Stimulated activated CD4-positive, alpha-beta T cell treated with anti-CD3 and anti-CD28 coated beads, TNF-alpha, amount 100 ng/mL, for 4 hours (primary cell): Measurements from ENCODE around the gene KLHL40.
"Not testable (repeated sequence)": the region's sequence is repeated elsewhere in the genome, so short reads cannot be mapped to it uniquely, and the experiment has no call there.

Experiments
- DNase-seq, 3 experiments: peaks; one replicate each; pipeline ENCODE4 v3.0.0-alpha.2; 2020; ENCODE audit warnings: low read depth in 3 of 3

The KLHL40 gene

DNA sequence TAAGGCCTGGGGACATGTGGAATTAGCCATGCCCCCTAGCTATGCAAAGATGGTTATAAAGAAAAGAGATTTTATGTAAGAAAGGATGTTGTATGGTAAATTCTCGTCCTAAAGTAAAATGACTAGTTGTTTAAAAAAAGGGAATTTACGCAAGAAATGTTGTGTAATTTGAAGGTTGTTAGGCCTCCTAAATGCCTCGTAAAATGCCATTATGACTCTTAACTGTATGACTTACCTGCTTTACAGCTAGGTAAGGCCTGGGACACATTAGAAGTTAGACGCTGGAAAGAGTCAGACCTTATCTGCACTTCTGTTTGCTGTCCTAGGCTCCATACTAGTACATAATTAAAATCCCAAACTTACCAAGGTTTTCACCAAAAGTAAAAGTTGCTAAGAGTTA lies 34.8 kb downstream of the KLHL40 start:
- no peak for DNase-seq

DNA sequence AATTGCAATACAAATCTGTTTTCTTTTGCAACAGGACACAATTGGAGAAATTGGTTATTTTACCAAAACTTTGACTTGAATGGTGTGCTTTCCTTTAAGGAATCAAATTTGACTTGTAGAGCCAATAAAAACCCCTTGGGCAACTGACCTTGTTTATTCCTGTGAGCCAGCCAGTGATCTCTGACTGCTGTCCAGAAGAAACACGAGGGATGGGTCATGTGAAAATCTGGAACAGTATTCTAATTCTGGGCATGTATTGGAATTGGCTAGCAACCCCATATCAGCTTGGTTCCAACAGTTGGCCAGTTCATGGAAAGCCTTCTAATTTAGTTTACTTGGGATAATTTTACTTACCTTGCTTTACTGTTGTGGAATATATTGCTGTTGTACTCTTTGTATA lies 36.4 kb downstream of the KLHL40 start:
- no peak for DNase-seq

DNA sequence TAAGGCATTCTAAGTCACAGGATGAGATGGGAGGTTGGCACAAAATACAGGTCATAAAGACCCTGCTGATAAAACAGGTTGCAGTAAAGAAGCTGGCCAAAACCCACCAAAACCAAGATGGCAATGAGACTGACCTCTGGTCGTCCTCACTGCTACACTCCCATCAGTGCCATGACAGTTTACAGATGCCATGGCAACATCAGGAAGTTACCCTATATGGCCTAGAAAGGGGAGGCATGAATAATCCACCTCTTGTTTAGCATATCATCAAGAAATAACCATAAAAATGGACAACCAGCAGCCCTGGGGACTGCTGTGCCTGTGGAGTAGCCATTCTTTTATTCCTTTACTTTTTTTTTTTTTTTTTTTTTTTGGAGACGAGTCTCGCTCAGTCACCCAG lies 37.1 kb downstream of the KLHL40 start:
- not testable (repeated sequence) for DNase-seq

DNA sequence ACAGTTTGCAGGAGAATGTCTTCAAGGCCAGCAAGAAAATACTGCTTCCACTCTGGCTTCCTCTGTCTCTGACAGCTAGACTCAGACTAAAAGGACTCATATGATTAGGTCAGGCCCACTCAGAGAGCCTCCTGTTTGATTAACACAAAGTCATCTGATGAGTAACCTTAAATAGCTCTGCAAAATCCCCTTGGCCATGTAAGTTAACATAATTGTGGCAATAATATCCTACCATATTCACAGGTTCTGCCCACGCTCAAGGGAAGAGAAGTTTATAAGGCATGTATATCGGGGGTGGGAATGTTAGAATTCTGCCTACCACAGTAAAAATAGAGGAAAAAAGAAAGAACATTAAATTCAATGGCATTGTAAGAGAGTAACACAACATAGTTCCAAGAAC lies 37.9 kb downstream of the KLHL40 start:
- no peak for DNase-seq

DNA sequence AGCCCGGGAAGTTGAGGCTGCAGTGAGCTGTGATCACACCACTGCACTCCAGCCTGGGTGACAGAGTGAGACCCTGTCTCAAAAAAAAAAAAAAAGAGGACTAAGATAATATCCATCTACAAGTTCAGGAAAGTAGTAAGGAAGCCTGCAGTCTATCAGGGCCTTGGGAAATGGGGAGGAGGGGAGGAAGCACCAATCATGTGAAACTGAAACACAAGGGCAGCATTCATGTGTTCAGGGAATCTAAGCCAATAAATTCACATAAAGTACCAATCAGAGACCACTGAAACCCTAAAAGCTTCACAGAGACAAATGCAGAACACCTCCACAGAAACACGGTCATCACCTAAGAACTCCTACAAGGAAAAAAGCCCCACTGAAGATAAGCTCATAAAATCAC lies 40.1 kb downstream of the KLHL40 start:
- no peak for DNase-seq

DNA sequence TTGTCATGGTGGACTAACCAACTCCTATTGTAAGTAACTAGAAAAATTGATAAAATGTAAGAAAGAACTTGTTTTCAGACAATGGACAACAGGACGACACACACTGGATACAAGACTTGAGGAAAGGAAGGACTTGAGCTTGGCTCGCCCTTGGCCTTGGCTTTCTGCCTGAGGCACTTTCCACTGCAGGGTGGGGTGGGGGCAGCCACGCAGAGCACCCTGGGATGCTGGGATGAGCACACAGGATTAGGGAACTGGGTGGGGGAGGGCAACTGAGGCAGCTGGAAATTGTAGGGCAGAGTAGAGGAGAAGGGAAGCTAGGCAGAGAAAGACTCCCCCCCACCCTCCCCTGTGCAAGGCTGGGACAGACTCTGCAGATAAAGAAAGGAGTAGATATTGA lies 42.7 kb downstream of the KLHL40 start:
- DNase-seq: no peak

DNA sequence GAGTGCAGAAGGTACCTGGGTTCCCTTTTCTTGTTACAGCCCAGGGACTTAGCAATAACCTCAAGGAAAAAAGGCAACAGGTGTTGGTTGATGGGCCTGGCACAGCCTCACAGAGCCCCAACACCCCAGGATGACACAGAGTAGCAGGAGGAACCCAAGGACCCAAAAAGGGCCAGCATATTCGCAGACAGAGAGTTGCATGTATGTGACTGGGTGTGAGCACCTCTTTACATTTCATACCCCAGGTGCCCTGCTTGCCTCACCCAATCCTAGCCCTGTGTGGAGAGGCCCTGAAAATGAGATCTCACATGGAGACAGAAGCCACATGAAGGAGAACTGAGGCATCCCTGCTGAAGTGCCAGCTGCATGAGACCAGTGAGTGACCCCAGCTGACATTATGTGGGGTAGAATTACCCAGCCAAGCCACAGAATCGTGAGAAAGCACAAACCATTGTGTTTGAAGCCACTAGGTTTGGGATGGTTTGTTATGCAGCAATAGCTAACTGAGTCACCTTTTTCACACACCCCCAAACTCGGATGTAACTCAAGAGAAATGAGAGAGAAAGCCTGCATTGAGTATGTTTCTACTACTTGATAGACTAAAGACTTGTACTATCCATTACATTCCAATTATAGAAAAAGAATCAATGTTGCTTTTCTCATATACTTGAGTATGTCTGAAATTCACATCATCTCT lies 43.5 kb downstream of the KLHL40 start:
- no peak for DNase-seq

DNA sequence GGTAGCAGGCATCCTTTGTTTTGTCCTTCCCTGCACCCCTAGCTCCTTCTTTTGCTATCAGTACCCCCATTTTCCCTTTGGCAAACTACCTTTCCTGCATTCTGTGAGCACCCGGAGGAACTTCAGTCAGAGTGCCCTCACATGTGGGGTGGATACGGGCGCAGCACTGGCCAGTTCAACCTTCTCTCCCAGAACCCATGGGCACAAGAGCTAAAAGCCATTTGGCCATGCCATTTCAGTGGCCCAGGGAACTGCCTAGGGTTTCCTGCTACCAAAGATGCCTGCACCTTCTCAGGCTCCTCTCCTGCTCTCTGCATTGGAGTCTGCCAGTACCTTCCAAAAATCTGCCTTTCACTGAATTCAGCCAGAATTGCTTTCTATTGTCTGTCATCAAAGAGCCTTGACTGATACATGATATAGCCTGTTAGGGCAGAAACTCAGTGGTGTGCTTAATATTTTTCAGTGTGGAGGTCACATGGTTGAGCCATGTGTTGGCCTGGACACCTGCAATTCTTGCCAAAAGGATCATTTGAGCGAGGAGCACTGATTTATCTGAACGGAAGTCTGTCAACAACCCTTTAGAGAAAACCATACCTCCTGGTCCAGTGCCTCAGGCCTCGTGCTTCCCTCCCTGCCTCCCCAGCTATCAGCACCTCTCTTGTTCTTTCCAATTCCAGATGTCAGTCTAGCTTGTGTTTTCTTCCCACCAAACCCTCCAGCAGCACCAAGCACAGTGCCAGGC lies 44.2 kb downstream of the KLHL40 start:
- no peak for DNase-seq

DNA sequence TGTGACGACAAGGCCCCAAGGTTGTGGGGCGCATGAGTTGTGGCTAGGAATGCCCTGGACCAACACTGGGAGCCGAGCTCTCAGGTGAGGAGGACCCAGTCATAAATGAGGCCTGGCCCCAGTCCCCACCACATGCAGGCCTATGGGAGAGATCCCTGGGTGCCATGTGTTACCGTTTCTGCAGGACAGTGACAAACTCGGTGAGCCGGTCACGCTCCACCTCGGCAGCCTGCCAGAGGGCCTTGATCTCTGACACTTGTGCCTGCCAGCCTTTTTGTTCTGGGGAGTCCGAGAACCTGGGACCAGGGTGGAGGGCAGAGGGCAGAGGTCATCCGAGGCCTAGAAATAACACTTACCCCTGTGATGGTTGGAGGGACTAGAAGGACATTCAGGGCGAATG lies 45.0 kb downstream of the KLHL40 start:
- no peak for DNase-seq

DNA sequence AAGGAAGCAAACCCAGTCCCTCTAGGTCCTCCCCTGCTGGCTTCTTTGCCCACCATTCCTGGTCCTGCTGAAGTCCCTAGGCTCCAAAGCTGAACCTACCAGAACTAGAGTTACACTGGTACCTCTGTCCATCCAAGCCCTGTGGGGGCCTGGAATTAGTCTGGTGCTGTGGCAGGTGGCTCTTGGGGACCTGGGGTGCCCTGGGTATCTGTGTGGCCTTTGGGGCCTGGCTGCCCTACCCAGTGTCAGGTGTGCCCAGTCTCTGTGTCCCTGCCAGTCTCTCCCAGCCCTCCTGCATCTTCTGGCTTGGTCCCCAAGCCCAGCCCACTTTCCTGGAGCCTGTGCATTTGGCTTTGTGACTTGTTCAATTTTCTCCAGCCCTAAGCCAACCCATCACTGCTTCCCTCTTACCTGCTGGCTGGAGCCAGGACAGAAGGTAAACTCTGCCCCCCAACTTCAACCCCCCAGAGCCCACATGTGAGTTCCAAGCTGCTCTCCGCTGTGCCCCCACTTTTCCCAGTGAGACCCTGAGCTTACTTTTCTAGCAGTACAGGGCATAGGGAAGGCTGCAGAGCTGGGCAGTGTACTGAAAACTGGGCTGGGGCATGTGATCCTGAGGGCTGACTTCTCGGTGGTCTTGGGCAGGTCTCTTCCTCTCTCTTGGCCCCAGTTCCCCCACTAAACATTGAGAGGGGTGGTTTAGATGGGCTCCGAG lies 45.5 kb downstream of the KLHL40 start:
- DNase-seq: no peak

DNA sequence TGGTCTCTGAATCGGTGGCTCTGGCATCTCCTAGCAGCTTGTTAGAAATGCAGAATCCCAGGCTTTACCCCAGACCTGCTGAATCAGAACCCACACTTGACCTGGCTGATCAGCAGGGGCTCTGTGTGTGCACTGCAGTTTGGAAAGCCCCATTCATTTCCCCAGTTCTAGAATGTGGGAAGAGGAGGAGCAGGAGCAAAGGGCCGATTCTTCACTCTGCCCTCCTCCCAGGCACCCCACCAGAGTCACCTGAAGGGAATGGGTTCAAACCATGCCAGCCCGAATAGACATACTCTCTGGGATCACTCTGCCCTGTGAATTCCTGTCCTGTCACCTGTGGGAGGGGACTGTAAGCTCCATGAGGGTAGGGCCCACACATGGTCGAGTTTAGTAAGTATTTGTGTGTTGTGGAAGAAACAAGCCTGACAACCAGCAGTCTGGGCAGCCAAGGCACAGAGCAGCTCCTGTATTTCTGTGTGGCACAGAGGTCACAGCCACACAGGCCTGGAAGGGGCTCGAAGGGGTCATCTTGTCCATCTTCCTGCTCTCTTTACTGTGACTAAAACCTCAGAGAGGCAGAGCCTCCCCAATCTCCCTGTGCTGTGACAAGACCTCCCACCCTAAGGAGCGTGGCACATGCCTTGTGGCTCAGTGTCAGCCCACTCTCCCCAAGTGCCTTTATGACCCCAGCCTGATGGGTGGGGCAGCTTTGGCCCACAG lies 46.3 kb downstream of the KLHL40 start:
- no peak for DNase-seq

DNA sequence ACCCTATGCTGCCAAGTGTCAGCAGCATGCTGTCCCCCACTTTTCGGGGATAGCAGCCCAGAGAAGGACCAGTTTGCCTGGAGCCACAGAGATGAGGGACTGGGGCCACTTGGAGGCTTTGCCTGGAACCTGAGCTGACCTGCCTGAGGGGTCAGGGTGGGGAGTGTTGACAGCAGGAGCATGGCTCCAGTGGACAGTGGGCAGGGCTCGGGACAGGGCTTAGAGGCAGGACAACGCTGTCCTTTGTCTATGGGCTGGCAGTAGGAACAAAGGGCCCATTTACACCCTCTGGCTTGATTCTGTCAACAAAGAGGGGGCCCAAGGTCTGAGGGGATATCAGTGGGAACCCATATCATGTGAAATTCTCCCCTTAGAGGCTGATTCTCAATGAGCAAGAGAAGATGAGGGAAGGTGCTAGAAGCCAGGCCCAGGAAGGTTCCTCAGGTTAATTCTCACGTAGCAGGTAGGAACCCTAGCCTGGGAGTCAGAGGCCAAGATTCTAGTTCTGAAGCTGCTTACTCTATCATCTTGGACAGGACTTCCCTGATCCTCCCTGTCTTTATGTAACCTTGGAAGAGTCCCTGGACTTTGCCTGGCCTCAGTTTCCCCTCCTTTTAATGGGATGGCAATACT lies 47.0 kb downstream of the KLHL40 start:
- DNase-seq: no peak

DNA sequence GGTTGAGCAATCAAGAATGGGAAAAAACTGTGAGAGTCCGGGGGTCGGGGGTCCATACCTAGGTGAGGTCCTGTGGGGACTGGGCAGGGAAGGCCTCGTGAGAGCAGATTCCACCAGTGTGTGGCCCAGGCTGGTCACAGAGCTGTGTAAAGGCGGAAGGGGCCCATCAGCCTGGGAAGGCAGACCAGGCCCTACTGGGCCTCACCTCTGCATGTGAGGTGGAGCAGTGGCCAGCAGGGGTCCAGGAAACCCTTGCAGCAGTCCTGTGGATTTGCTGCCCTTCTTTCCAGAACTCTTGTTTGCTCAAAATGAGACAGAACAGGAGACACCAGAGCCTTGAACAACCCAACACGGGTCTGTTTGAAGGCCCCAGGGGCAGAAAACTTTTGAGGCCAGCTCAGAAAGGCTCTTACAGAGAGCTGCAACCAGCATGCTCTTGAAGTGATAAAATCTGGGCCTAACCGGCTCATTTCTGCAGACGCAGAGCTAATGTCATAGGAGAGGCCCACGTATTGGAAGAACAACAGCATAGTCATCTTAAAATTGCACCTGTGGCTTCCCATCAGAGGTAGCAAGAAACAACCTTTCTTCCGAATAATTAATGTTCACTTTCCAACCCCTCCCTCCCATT lies 47.6 kb downstream of the KLHL40 start:
- DNase-seq: no peak

DNA sequence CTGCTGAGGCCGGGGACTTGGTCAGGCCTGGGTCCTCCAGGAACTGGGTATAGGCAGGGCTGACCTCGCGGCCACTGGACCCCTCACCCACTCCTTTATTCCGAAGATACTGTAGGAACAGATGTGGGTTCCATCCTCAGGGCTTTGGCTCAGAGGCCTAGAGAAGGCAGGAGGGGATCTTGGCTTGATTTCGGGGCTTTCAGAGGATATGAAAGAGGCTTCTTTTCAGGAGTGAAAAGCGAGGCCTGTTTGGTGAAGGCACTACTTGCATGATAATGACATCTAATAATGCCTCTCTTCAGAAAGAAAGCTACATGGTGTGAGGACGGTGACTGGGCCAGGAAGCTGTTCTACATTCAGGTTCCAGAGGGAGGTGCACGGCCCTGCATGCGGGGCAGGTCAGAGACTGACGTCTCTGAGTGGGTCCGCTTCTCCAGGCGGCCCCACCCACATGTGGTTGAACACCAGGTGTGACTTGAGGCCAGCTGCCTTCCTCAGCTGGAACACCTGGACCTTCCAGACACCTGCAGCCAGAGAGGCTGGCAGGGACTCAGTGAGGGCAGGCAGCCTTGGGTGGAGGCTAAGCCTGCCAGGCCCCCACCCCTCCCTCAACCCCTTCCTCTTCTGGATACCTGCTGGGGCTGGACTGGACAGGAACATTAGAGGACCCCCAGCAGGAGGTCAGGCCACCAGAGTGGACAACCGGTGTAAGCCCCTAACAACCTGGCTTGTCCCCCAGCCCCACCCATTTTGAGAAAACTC lies 48.3 kb downstream of the KLHL40 start:
- DNase-seq: no peak

DNA sequence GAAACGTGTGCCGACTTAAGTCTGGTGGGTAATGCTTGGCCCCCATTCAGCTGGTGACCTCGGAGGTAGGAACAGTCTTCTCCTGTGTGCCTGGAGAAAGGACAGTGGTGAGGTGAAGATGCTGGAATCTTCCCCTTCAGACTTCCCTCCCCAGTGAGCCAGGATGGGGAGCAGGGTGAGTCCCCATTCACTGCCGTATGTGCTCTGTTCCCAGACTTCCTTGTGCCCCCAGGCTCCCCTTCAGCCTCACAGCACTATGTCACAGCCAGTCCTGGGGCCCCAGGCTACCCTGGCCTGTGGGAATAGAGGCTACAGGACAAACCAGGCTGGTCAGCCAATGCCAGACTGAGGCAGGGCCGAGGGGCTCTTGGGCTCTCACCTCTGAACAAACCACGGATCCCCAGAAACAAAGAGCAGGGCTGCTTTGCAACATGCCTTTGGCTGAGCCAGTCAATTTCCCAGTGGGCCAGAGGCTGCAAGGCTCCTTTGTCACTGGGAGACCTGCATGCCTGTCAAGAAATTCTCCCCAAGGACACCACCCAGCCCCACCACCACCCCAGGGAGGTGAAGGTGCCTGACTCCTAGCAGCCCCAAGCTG lies 49.0 kb downstream of the KLHL40 start:
- no peak for DNase-seq

DNA sequence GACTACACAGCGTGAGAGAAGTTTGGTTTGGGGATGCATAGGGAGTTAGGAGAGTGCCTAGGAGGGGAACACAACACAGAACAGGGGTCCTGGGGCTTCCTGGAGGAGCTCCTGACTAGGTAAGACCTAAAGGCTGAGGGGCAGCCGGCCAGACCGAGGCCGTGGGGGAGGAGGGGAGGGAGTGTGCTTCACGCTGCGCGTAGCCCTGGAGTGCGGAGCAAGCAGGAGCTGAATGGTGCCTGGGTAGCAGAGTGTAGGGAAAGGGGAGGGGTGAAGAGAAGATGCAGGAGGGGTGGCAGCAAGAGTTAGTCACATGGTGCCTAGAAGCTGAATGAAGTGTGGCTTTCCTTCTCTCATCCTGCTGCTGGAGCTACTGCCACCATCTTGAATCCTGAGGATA lies 49.7 kb downstream of the KLHL40 start:
- no peak for DNase-seq

DNA sequence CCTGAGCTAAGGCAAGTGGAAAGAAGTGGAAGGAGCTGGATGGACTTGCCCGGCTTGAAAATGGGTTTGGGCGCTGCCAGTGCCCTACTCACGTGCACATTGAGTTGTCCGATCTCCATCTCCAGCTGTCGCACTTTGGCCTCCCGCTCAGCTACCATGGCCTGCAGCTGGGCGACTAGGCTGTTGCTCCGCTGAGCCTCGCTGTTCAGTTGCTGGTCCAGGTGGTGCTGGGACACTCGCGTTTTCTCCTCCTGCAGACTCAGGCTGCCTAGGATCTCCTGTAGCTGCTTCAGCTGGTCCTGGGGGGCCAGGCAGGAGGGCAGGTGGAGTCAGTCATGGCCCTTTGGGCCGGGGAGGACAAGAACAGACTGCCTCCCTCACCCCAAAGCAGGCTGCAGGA lies 50.3 kb downstream of the KLHL40 start:
- DNase-seq: no peak

DNA sequence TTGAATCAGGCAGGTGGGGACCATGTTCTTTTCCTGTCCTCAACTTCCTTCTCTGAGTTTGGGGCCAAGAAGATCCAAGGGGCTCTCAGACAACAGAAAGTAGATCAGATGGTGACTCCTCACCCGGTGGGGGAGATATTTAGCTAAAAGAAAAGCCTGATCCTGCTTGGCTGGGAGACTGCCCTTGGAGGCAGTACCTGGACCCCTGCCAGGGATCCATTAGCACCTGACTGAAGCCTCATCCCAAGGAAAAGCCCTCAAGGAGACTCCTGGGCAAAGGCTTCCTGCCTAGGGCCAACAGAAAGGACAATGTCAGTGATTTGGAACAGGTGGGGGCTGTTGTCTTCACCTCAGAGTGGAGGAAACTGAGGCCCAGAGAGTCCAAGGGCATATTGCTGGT lies 50.7 kb downstream of the KLHL40 start:
- no peak for DNase-seq

DNA sequence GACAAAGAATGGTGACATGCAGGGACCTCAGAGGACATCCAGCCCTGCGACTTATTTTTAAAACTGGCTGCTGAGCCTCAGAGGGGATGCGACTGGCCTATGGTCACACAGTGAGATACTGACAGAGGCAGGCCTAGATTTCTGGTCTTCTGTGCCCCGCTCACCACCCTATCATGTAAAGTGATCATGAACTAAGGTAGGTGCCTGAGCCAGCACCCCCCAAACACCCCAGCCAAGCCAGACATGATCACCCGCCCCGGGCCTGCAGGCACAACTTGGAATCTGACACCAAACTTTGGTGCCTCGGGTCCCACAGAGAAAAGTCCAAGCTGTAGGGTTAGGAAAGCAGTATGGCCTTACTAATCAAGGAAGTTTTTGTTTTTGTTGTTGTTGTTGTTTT lies 51.2 kb downstream of the KLHL40 start:
- no peak for DNase-seq
